ENCODE data around the gene ZNF705A.
"Not testable (repeated sequence)": the region's sequence is repeated elsewhere in the genome, so short reads cannot be mapped to it uniquely, and the experiment has no call there.

GRCh38 chr12:8227732-8228077 is 70.9 kb downstream of the ZNF705A start:
- TF ChIP-seq POLR2A (IDR thresholded peaks at IDR 0.05; ENCODE audit: low read depth): not testable (repeated sequence)
- TF ChIP-seq, protein P1, sequence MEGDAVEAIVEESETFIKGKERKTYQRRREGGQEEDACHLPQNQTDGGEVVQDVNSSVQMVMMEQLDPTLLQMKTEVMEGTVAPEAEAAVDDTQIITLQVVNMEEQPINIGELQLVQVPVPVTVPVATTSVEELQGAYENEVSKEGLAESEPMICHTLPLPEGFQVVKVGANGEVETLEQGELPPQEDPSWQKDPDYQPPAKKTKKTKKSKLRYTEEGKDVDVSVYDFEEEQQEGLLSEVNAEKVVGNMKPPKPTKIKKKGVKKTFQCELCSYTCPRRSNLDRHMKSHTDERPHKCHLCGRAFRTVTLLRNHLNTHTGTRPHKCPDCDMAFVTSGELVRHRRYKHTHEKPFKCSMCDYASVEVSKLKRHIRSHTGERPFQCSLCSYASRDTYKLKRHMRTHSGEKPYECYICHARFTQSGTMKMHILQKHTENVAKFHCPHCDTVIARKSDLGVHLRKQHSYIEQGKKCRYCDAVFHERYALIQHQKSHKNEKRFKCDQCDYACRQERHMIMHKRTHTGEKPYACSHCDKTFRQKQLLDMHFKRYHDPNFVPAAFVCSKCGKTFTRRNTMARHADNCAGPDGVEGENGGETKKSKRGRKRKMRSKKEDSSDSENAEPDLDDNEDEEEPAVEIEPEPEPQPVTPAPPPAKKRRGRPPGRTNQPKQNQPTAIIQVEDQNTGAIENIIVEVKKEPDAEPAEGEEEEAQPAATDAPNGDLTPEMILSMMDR (IDR thresholded peaks at IDR 0.05): not testable (repeated sequence)
